A673 (cell line): Measurements from ENCODE around the gene LHFPL5. TPM values are rescaled to one million over a fixed set of nuclear protein-coding genes. Genes with fewer than 3 reads are reported as not detected.

Experiments used
- BruUV-seq: library from RNA; stranded (reverse); fragments of 400-500 nt; replicated peaks from 2 replicates; lab custom pipeline; 2021; lab: Mats Ljungman, UMichigan
- CTCF ChIA-PET: fragments of 300-600 bp; sonication (Branson Sonifier 250); formaldehyde crosslinking; loops from one replicate; lab custom pipeline; 2022; ENCODE audit warnings: antibody characterized with exemption; lab: Charles Lee
- POLR2A ChIA-PET: fragments of 300-600 bp; sonication (Branson Sonifier 250); formaldehyde crosslinking; loops from one replicate; lab custom pipeline; 2022; ENCODE audit warnings: antibody characterized with exemption; ENCODE audit not compliant: low non-redundant PET; lab: Charles Lee
- DNase-seq: peaks from one replicate; pipeline ENCODE4 v3.0.0-alpha.2; 2015; ENCODE audit warnings: low spot score
- H3K27ac ChIP-seq: fragments of 200-600 bp; sonication (generic); 2 replicates; pipeline ENCODE4 v1.5.1; 2016; ENCODE audit warnings: mixed run types, low read depth, mild to moderate bottlenecking, mixed read lengths, antibody characterized with exemption, low read length; ENCODE audit not compliant: poor library complexity, severe bottlenecking
- H3K27me3 ChIP-seq: fragments of 200-600 bp; sonication (generic); replicated peaks from 2 replicates; pipeline ENCODE4 v1.6.1; 2017; ENCODE audit warnings: mixed run types, low read depth, mild to moderate bottlenecking, mixed read lengths, antibody characterized with exemption, low read length; ENCODE audit not compliant: insufficient read depth, poor library complexity
- H3K36me3 ChIP-seq: fragments of 200-600 bp; sonication (generic); 2 replicates; pipeline ENCODE4 v1.6.1; 2016; ENCODE audit warnings: mixed run types, mild to moderate bottlenecking, mixed read lengths, antibody characterized with exemption, low read length; ENCODE audit not compliant: insufficient read depth, poor library complexity, severe bottlenecking
- H3K4me1 ChIP-seq: fragments of 200-600 bp; sonication (generic); 2 replicates; pipeline ENCODE4 v1.6.1; 2017; ENCODE audit warnings: mixed run types, mild to moderate bottlenecking, mixed read lengths, antibody characterized with exemption, low read length; ENCODE audit not compliant: insufficient read depth, poor library complexity, severe bottlenecking
- H3K4me3 ChIP-seq: fragments of 200-600 bp; sonication (generic); 2 replicates; pipeline ENCODE4 v1.5.1; 2016; ENCODE audit warnings: low read depth, mixed run types, mild to moderate bottlenecking, mixed read lengths, low read length; ENCODE audit not compliant: poor library complexity, severe bottlenecking
- H3K9me3 ChIP-seq: fragments of 200-600 bp; sonication (generic); 2 replicates; pipeline ENCODE4 v1.6.1; 2016; ENCODE audit warnings: mixed run types, low read depth, mild to moderate bottlenecking, mixed read lengths, antibody characterized with exemption, low read length; ENCODE audit not compliant: poor library complexity, severe bottlenecking
- CTCF ChIP-seq: fragments of 300-800, 200-600 bp; sonication (generic); conservative IDR thresholded peaks from 2 replicates; pipeline ENCODE4 v1.5.1; 2017; ENCODE audit warnings: low read depth, mild to moderate bottlenecking, antibody characterized with exemption, low read length, moderate library complexity, mixed read lengths
- EZH2 ChIP-seq: fragments of 200-600 bp; sonication (generic); IDR thresholded peaks from 2 replicates; pipeline ENCODE4 v1.6.1; 2017; ENCODE audit warnings: borderline replicate concordance, low read depth, mild to moderate bottlenecking, mixed read lengths, antibody characterized with exemption, low read length; ENCODE audit not compliant: poor library complexity, severe bottlenecking
- intact Hi-C: fragments of 100-400 bp; cut with micrococcal nuclease; formaldehyde crosslinking; loops from one replicate; pipeline ENCODE4 v1.10.0; 2022; ENCODE audit not compliant: unreplicated experiment
- total RNA-seq: library from RNA; stranded (reverse); gene quantifications from 2 replicates; pipeline ENCODE4 v1.2.3, GENCODE V29; 2021

The LHFPL5 gene
- total RNA-seq, 1 experiment from 2014 or later = not detected

- H3K27ac ChIP-seq = no peak overlapping the region
- no TSS peak for BruUV-seq
- CTCF ChIA-PET = no interaction called here
- H3K27me3 ChIP-seq = no peaks in the 10 kb centered on the region
- POLR2A ChIA-PET = no interaction called here
- intact Hi-C loops = no loop called here
- H3K4me3 ChIP-seq = no peak overlapping the region
- H3K4me1 ChIP-seq = no peaks in the 10 kb centered on the region
- no peaks in the 10 kb centered on the region for H3K9me3 ChIP-seq
- no peak for DNase-seq
- no peak for TF ChIP-seq CTCF
- TF ChIP-seq EZH2 = no peak
- H3K36me3 ChIP-seq = no peaks in the 10 kb centered on the region
These were observed 9.6 kb upstream of the LHFPL5 start for GRCh38 chr6:35795453-35796071.

- BruUV-seq = no TSS peak
- Histone ChIP-seq H3K4me3 (no peak overlapping the region), H3K4me1 (no peaks in the 10 kb centered on the region), H3K27me3 (no peaks in the 10 kb centered on the region), H3K36me3 (no peaks in the 10 kb centered on the region), H3K9me3 (no peaks in the 10 kb centered on the region), H3K27ac (no peak overlapping the region)
- ChIA-PET POLR2A (no interaction called here), CTCF (interaction anchor here (0.6 kb wide), 1 partner anchor 135 kb away, joined by 4 read pairs; no protein-coding TSS in a partner anchor)
- TF ChIP-seq EZH2 (no peak), CTCF (no peak)
- no peak for DNase-seq
- intact Hi-C loops = no loop called here
These were observed 8.9 kb upstream of the LHFPL5 start for GRCh38 chr6:35796236-35796635.

GRCh38 chr6:35797837-35798526 is 7.2 kb upstream of the LHFPL5 start:
- TF ChIP-seq CTCF = no peak
- TF ChIP-seq EZH2 = no peak
- Histone ChIP-seq H3K4me3 (no peak overlapping the region), H3K9me3 (no peaks in the 10 kb centered on the region), H3K27ac (no peak overlapping the region), H3K36me3 (no peaks in the 10 kb centered on the region), H3K27me3 (no peaks in the 10 kb centered on the region), H3K4me1 (no peaks in the 10 kb centered on the region)
- DNase-seq = no peak
- ChIA-PET CTCF (no interaction called here), POLR2A (no interaction called here)
- intact Hi-C loops = loop anchor here (1.0 kb wide), 1 partner anchor 10 kb away; no protein-coding TSS in a partner anchor
- BruUV-seq = no TSS peak
